A549 treated with RU486 at 1 μM for 4 hours (cell line): ENCODE results near the gene CES5A. TPM values are rescaled to one million over a fixed set of nuclear protein-coding genes. Genes with fewer than 3 reads are reported as not detected.

Source experiments
- total RNA-seq: library from RNA; stranded (reverse); fragments of 200-300 nt; extraction: Qiagen RNA extraction; gene quantifications from 5 replicates; pipeline ENCODE4 v1.2.3, GENCODE V29; 2022; ENCODE audit warnings: low read depth

The CES5A gene
- total RNA-seq = not detected in 5 replicates

GRCh38 chr16:55875273-55875672, at the start of gene CES5A:
TSS of gene CES5A (minus strand) at chr16:55875373. CDS start at chr16:55875221, 152 bp downstream.

GRCh38 chr16:55832773-55833691, 42.1 kb downstream of the CES5A start, which contains the start of gene CES1:
TSS of gene CES1 (minus strand) at chr16:55833096. CDS start at chr16:55833055, 41 bp downstream.

Other genes with a start within 250 kb of the CES5A start
- 0.06 to 0.10 TPM in 2 of 5 replicates, not detected in the others for gene SLC6A2, start 219.4 kb downstream of the CES5A start, total RNA-seq
- 28.7 to 51.1 TPM (median 32.7 TPM) in 5 replicates for gene CES1, start 42.3 kb downstream of the CES5A start, total RNA-seq